GM15510 (cell line): ENCODE data around the gene TENT4B.

Experiments
- POLR2A ChIP-seq: IDR thresholded peaks from 3 replicates; pipeline ENCODE4 v1.6.1; 2011; ENCODE audit warnings: borderline replicate concordance; ENCODE audit not compliant: insufficient read length; ENCODE audit errors: extremely low read depth

Gene TENT4B

DNA sequence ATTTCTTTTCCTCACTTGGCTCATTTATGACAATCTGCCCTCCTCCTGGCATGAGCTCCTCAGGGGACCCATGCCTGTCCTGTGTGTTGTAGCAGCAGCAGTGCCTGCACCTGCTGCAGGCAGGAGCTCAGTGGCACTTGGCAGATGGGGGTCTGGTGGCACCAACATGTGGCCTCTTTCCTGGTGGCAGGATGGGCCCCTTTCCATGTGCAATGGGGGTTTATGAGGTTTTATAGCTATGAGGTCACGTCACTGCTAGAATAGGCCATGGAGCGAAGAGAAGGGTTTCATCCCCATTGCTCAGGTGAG, 120.2 kb downstream of the TENT4B start:
- TF ChIP-seq POLR2A = no peak

DNA sequence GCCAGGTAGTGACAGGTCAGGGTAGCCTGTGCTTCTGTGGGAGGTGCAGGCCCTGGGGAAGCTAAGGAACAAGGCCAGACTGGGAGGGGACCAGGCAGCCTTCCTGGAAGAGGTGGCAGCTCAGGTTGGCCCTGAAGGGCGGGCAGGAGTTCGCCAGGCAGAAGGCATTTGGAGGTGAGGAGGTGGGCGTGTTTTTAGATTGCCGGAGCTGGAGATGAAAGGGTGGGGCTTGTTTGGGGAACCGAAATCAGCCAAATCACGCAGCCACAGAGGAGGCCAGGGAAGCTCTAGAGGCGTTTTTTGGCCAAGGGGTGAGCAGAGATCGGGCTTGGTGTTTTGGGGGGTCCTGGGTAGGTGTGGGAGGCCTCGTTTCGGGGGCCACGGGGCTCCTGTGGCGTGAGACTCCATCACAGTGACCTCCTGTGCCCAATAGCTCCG, 120.8 kb downstream of the TENT4B start:
- peak; percentile 60 for TF ChIP-seq POLR2A

DNA sequence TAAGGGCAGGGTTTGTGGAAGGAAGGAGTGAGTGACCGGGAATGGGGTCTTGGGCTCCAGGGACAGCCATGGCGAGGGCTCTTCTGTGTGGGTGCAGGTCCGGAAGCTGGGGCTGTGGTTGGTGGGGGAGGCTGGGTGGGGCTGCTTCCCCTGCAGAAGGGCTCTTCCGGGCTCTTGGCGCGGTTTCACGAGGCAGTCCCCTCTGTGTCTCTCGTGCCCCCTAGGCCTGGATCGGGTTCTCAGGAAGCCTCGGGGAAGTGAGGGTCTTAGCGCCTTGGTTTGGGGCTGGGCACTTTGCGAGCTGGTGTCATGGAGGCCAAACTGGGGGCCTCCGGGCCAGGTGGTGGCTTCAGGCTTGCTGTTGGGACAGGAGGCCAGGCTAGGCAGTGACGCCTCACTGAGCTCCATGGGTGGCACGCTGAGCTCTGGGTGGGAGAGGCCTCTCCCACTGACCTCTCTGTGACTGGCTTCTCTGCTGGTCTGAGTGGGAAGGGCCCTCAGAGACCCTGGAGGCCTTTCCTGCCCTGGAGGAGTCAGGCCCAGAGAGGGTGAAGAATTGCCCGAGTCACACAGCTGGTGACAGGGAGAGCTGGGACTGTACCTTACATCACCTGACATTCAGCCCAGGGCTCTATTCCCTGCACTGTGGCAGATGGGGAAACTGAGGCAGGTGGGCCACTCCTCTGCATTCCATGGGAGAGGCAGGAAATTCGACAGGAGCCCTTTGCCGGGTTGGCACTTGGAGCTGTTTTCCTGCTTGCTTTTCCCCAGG, 121.4 kb downstream of the TENT4B start:
- TF ChIP-seq POLR2A = peak; percentile 59

DNA sequence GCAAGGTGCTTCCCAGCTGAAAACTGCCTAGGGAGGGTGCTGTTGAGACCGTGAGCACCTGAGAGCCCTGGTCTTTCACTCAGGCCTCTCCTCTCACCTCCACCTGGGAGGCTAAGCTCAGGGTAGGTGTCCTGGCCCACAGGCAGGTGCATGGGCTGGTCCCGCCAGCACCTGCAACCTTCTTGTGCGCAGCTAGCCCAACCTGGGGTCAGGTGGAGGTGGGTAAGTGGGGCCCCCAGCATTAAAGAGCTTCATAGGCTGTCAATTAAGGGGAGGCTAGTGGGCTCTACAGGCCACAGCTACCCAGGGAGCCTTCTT, 122.0 kb downstream of the TENT4B start:
- TF ChIP-seq POLR2A = no peak

DNA sequence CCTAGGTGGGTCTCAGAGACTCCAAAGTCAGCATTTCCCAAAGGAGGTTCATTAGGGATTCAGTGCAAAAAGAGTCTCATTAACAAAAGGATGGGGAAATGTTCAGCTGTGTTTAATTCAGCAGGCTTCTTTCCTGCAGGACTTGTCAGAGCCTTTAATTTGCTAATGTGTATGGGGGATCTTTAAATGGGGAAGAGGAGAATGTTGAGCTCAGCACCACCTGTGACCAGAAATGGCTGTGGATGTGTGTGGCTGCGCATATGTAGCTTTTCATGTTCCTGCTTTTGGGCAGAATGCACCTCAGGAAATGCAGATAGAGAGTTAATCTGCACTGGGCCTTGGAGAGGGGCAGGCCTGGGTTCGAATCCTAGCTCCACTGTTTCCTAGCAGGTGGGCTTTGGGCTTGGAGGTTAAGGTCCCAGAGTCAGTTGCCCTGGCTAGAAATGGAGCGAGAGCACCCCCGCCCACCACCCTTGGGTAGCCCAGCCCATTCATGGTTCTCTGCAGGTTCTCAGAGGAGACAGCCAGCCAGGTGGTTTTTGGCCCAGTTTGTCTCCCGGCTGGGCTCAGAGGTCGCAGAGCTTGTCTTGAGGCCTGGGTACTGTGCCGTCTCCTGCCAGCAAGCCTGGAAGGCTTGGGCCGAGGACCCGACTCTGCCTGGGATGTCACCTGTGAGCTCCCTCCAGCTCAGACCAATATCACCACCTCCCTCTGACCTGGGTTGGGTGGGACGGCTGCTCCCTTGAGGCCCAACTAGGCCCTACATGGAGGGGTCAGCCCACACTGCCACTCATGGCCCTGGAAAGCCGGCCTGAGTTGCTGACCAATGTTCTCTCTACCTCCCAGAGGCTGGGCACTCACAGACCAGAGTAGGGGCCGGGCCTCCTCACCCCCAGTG, 122.6 kb downstream of the TENT4B start:
- TF ChIP-seq POLR2A = no peak

DNA sequence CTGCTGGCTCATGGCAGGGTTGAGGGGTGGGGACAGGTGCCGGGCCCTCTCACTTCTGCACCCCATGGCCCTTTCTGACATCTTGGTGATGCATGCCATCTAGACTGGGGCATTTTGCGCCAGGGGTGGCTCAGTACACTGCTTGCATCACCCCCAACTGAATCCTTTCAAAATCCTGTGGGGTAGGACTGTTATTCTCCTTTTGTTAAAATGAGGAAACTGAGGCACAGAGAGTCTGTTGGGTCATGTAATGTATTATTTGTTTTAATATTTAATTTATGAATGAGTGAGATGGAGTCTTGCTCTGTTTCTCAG, 123.2 kb downstream of the TENT4B start:
- no peak for TF ChIP-seq POLR2A

DNA sequence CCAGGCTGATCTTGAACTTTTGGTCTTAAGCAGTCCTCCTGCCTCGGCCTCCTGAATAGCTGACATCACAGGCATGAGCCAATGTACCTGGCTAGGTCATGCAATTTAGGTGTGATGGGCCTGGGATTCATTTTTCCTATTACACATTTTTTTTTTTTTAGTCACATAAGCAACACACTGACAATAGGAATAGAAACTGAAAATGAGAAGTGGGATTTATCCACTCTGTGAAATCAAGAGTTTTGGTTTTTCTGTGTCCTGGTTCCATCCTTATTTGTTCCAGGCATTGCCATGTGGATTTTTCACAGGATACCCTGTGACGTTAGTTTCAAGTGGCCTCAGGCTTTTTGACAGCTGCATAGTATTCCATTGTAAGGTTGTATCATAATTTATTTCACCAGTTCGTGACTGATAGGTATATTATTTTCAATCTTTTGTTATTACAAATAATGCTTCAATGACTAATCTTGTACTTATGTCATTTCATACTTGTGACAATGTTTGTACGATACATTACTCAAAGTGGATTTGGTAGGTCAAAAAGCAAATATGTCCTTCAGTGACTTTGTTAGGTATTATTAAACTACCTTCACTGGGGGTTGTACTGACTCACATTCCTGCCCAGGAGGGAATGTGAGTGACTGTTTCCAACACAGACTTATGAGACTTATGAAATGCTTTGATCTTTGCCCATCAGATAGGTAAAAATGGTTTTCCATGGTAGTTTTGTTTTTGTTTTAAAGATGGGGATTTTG, 123.9 kb downstream of the TENT4B start:
- no peak for TF ChIP-seq POLR2A

DNA sequence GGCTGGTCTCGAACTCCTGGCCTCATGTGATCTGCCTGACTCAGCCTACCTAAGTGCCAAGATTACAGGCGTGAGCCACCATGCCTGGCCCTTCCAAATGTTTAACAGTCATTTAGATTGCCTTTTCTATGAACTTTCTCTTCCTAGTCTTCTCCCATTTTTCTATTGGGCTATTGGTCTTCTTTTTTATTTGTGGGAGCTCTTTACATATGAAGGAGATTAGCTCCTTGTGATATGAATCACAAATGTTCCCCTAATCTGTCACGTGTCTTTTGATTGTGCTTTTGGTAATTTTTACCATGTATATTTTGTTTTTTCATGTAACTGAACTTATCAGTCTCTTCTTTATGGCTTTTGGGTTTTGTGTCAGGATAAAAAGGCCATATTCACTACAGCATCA, 125.1 kb downstream of the TENT4B start:
- TF ChIP-seq POLR2A = no peak

DNA sequence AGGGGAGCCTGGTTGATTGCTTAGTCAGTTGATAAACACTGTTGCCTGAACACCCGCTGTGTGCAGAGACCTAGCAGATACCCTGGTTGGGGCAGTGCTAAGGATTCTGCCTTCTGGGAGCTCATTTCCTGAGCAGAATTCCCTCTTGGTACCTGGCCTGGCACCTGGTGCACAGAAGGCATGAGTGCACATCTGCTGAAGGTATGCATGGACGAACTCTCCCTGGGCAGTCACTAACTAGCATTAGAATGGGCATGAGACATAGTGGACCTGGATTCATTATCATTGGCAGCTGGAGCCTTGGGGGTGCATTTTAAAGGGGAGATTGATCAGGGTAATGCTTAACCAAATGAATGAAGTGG, 126.4 kb downstream of the TENT4B start:
- no peak for TF ChIP-seq POLR2A

DNA sequence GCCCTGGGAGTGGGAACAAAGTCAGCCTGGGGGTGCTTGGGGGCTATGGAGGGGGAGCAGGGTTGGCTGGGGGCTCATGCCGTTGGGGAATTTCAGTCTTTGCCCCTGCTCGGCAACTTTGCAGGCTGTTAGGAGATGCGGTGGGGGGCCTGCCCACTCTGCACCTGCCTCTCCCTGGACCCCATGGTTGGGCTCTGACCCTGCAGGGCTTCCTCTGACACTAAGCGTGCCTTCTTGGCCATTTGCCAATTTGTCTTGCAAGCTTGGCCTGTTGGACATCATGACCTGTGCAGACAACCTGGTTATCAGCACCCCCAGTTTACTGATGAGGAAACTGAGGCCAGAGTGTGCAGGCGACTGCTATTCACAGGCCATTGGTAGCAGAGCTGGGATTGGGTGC, 127.8 kb downstream of the TENT4B start:
- no peak for TF ChIP-seq POLR2A
